ENCODE measurements around the gene WDR33. TPM values are rescaled to one million over a fixed set of nuclear protein-coding genes. Genes with fewer than 3 reads are reported as not detected.

Gene WDR33
- total RNA-seq, 1 donor = 25.7 TPM

DNA sequence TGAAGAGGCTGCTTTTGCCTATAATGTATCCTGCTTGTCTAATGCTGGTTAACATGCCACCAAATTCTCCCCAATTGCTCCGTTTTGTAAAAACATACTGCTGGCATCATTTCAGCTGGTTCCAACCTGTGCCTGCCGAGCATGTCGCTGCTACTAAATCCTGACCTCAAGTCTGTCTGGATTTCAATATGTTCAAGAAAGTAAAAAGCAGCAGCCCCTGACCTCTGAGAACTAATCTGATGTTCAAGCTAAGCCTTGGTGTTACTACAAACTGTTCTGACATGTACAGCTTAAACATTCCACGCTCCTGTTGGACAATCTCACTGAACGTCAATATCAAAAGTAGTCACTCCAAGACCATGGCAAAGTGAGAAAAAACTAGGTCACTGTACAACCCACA lies 63.4 kb downstream of the WDR33 start:
- H3K27me3 ChIP-seq (ENCODE audit: insufficient read depth, low read length) = no peaks in the 10 kb centered on the region
- peaks cover 10% of the 10 kb centered on the region for H3K36me3 ChIP-seq (ENCODE audit: insufficient read depth, low read length)
- no peak overlapping the region for H3K4me3 ChIP-seq (ENCODE audit: insufficient read depth, low read length)
- no peak overlapping the region for H2AFZ ChIP-seq (ENCODE audit: low read length)
- no peak for DNase-seq (ENCODE audit: insufficient read length, low spot score, missing footprints)
- H3K79me2 ChIP-seq (ENCODE audit: insufficient read depth, low read length) = no peaks in the 10 kb centered on the region
- H3K9me3 ChIP-seq (ENCODE audit: low read depth, low read length) = no peaks in the 10 kb centered on the region
- TF ChIP-seq, protein P1, sequence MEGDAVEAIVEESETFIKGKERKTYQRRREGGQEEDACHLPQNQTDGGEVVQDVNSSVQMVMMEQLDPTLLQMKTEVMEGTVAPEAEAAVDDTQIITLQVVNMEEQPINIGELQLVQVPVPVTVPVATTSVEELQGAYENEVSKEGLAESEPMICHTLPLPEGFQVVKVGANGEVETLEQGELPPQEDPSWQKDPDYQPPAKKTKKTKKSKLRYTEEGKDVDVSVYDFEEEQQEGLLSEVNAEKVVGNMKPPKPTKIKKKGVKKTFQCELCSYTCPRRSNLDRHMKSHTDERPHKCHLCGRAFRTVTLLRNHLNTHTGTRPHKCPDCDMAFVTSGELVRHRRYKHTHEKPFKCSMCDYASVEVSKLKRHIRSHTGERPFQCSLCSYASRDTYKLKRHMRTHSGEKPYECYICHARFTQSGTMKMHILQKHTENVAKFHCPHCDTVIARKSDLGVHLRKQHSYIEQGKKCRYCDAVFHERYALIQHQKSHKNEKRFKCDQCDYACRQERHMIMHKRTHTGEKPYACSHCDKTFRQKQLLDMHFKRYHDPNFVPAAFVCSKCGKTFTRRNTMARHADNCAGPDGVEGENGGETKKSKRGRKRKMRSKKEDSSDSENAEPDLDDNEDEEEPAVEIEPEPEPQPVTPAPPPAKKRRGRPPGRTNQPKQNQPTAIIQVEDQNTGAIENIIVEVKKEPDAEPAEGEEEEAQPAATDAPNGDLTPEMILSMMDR (IDR thresholded peaks at IDR 0.05; ENCODE audit: extremely low read depth, low read depth, low read length) = no peak
- peaks cover 3% of the 10 kb centered on the region for H4K20me1 ChIP-seq (ENCODE audit: insufficient read depth, low read length)
- H3K27ac ChIP-seq (ENCODE audit: low read depth, low read length) = no peak overlapping the region
- H3K4me1 ChIP-seq (ENCODE audit: insufficient read depth, low read length) = peaks cover 4% of the 10 kb centered on the region
- no peak overlapping the region for H3K4me2 ChIP-seq (ENCODE audit: insufficient read depth, low read length)

DNA sequence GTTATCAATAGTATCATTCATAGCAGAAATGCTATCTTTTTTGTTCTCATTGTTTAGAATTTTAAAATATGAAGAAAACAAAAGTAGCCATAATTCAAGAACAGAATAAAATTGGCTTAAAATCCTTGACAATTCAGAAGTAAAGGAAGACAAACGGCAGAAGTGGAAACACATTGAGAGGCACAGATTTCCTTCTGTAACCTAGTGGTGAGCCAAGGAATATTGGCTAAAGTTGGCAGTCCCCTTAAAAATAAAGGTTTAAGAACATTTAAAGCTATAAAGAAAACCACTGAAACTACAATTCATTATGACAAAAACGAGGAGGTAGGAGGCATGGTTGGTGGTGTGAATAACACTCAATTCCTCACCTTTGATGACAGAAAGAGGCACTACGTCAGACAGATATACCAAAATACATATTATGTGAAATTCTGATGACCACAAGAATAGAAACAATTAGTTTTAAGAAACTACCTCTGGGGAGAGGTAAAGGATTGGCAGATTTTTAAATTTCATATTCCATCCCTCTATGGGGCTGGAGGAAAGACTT lies 67.4 kb downstream of the WDR33 start:
- H3K36me3 ChIP-seq (ENCODE audit: insufficient read depth, low read length) = peaks cover 7% of the 10 kb centered on the region
- peaks cover 3% of the 10 kb centered on the region for H4K20me1 ChIP-seq (ENCODE audit: insufficient read depth, low read length)
- no peak overlapping the region for H3K4me2 ChIP-seq (ENCODE audit: insufficient read depth, low read length)
- DNase-seq (ENCODE audit: insufficient read length, low spot score, missing footprints) = no peak
- H2AFZ ChIP-seq (ENCODE audit: low read length) = no peak overlapping the region
- H3K27ac ChIP-seq (ENCODE audit: low read depth, low read length) = no peak overlapping the region
- no peaks in the 10 kb centered on the region for H3K9me3 ChIP-seq (ENCODE audit: low read depth, low read length)
- no peaks in the 10 kb centered on the region for H3K79me2 ChIP-seq (ENCODE audit: insufficient read depth, low read length)
- H3K4me1 ChIP-seq (ENCODE audit: insufficient read depth, low read length) = no peaks in the 10 kb centered on the region
- TF ChIP-seq, protein P1 (IDR thresholded peaks at IDR 0.05; ENCODE audit: extremely low read depth, low read depth, low read length) = no peak
- H3K27me3 ChIP-seq (ENCODE audit: insufficient read depth, low read length) = no peaks in the 10 kb centered on the region
- no peak overlapping the region for H3K4me3 ChIP-seq (ENCODE audit: insufficient read depth, low read length)

DNA sequence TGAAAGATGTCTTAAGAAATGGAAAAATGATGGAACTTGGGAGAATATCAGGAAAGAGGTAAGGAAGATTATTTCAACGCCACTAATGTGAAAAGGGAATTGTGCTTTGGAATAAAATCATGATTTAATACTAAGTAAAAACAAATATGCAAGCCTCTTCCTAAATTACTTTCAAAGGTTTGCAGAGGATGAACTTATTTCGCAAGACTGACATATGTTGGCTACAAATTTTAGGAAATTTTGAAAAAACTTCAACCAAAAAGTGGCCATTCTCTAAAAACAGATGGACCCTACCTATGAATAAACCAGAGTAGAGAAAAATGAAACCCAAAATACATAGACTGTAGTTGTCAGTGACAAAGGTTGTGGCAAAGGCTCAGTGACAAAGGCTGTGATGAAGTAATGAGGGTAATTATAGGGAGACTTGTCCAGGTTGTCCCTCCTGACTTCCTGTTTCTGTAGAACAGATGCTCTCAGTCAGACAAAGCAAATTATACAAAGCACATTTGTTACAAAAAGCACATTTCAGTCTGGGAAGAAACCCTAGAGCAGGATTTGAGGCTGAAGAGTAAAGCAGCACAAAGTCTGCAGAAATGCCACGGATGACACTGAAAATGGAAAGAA lies 70.2 kb downstream of the WDR33 start:
- no peak overlapping the region for H2AFZ ChIP-seq (ENCODE audit: low read length)
- H3K4me1 ChIP-seq (ENCODE audit: insufficient read depth, low read length) = no peaks in the 10 kb centered on the region
- no peaks in the 10 kb centered on the region for H3K9me3 ChIP-seq (ENCODE audit: low read depth, low read length)
- no peaks in the 10 kb centered on the region for H4K20me1 ChIP-seq (ENCODE audit: insufficient read depth, low read length)
- TF ChIP-seq, protein P1 (IDR thresholded peaks at IDR 0.05; ENCODE audit: extremely low read depth, low read depth, low read length) = no peak
- H3K36me3 ChIP-seq (ENCODE audit: insufficient read depth, low read length) = peaks cover 6% of the 10 kb centered on the region
- DNase-seq (ENCODE audit: insufficient read length, low spot score, missing footprints) = no peak
- no peak overlapping the region for H3K4me2 ChIP-seq (ENCODE audit: insufficient read depth, low read length)
- H3K27ac ChIP-seq (ENCODE audit: low read depth, low read length) = no peak overlapping the region
- no peaks in the 10 kb centered on the region for H3K27me3 ChIP-seq (ENCODE audit: insufficient read depth, low read length)
- no peaks in the 10 kb centered on the region for H3K79me2 ChIP-seq (ENCODE audit: insufficient read depth, low read length)
- H3K4me3 ChIP-seq (ENCODE audit: insufficient read depth, low read length) = no peak overlapping the region

DNA sequence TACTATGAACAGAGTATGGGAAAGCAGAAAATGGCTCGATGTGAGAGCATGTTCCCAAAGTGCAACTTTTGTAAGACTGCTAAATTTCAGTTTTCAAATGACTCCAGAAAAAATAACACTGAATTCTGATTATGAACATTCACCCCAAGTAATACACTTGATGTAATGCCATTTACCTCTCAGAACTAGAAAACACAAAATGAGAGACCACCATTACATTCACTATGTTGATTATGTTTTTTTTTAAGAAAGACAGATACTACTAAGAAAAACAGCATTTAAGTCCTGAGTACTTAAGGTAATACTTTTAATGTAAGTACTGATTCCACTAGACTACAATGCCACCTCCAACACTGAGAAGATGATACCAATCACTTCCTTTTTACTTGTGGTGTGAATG lies 71.2 kb downstream of the WDR33 start:
- no peaks in the 10 kb centered on the region for H3K27me3 ChIP-seq (ENCODE audit: insufficient read depth, low read length)
- no peaks in the 10 kb centered on the region for H3K79me2 ChIP-seq (ENCODE audit: insufficient read depth, low read length)
- no peaks in the 10 kb centered on the region for H3K9me3 ChIP-seq (ENCODE audit: low read depth, low read length)
- no peak overlapping the region for H3K4me2 ChIP-seq (ENCODE audit: insufficient read depth, low read length)
- no peak overlapping the region for H2AFZ ChIP-seq (ENCODE audit: low read length)
- no peak overlapping the region for H3K4me3 ChIP-seq (ENCODE audit: insufficient read depth, low read length)
- H3K27ac ChIP-seq (ENCODE audit: low read depth, low read length) = no peak overlapping the region
- peaks cover 3% of the 10 kb centered on the region for H3K4me1 ChIP-seq (ENCODE audit: insufficient read depth, low read length)
- peaks cover under 1% of the 10 kb centered on the region for H3K36me3 ChIP-seq (ENCODE audit: insufficient read depth, low read length)
- TF ChIP-seq, protein P1 (IDR thresholded peaks at IDR 0.05; ENCODE audit: extremely low read depth, low read depth, low read length) = no peak
- no peaks in the 10 kb centered on the region for H4K20me1 ChIP-seq (ENCODE audit: insufficient read depth, low read length)
- DNase-seq (ENCODE audit: insufficient read length, low spot score, missing footprints) = no peak

Data from osteoblast (primary cell).